Measurements from ENCODE around the gene HTRA1. TPM values are rescaled to one million over a fixed set of nuclear protein-coding genes. Genes with fewer than 3 reads are reported as not detected.

Gene HTRA1
- total RNA-seq, 1 experiment from 2014 or later = 0.39 TPM

DNA sequence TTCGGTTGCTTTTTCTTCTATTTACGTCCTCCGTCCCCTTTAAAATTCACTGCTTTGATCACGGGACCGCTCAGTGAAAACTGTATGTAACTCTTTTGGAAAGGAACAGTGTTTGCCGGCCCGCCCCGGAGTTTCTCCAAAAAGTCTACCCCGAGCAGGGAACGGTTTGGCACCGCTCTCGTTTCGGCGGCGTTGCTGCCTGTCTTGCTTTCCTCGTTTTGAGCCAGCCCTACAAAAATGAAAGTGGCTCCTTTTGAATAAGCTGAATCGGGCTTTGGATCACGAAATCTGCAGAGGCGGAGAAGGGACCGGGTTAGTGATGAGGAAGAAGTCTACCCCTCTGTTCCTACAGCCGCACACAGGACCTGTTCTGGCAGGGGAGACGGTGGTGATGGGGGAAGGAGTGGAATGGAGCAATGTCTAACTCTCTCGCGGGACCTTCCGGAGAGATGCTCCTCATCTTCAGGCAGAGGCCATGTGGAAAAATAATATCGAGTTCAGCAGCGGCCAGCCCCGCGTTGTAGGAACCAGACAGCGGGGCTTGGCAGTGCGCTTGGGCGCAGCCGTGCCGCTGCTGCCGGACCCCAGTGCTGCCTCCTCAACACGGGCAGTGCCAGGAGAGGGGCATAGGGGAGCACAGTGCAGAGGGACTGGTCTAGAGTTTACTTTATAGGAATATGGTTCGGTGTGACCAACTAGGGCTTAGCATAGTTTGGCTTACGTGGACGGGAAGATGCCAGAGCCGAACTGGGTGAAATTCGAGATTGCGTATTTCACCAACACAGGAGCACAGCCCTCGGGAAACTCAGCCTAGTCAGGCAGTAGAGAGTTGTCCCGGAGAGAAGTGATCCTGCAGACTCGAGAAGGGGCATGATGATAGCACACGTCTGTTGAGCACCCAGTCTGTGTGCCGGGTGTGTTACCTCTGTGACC lies 1.4 kb downstream of the HTRA1 start:
- Histone ChIP-seq H3K27ac (ENCODE audit: low read depth, low read length) (no peak overlapping the region), H2AFZ (ENCODE audit: low read depth, low read length, poor library complexity, severe bottlenecking) (no peak overlapping the region), H4K20me1 (ENCODE audit: insufficient read depth) (no peaks in the 10 kb centered on the region), H3K79me2 (ENCODE audit: insufficient read depth, low read length) (no peaks in the 10 kb centered on the region), H3K27me3 (ENCODE audit: insufficient read depth, low read length) (peaks cover 32% of the 10 kb centered on the region; the same call in 1 of the 2 replicates), H3K9me2 (ENCODE audit: insufficient read depth) (no peaks in the 10 kb centered on the region), H3K9ac (ENCODE audit: low read length) (no peak overlapping the region), H3K36me3 (ENCODE audit: control insufficient read depth in 1 of 2, insufficient read depth in 2 of 2, low read length in 2 of 2) (no peaks in the 10 kb centered on the region), H3K4me1 (ENCODE audit: control insufficient read depth in 1 of 2, insufficient read depth in 2 of 2, low read length in 2 of 2) (no peaks in the 10 kb centered on the region), H3K4me2 (ENCODE audit: low read length) (no peak overlapping the region), H3K4me3 (replicated peaks in 1 of 2; ENCODE audit: low read depth in 1 of 2, low read length in 2 of 2) (no peak overlapping the region), H3K9me3 (ENCODE audit: control insufficient read depth in 1 of 2, insufficient read depth in 1 of 2, low read depth in 1 of 2, low read length in 2 of 2) (no peaks in the 10 kb centered on the region)
- ChIA-PET CTCF (no interaction called here), POLR2A (no interaction called here), RAD21 (ENCODE audit: low non-redundant PET in 1 of 2, low total read pairs in 2 of 2, uncharacterized antibody in 2 of 2, unreplicated experiment in 2 of 2) (no interaction called here)
- TF ChIP-seq EZH2 (IDR thresholded peaks at IDR 0.05) (no peak), ZNF274 (IDR thresholded peaks at IDR 0.05; ENCODE audit: low read depth, low read length) (no peak), RAD21 (IDR thresholded peaks at IDR 0.05; ENCODE audit: low read depth) (no peak), FOSL1 (IDR thresholded peaks at IDR 0.05; ENCODE audit: low read depth) (no peak), ATF3 (IDR thresholded peaks at IDR 0.05) (no peak), ZFX (IDR thresholded peaks at IDR 0.05) (no peak), EGR1 (IDR thresholded peaks at IDR 0.05; ENCODE audit: low read depth) (no peak), ELF1 (IDR thresholded peaks at IDR 0.05; ENCODE audit: borderline replicate concordance, low read depth) (no peak), CBX3 (IDR thresholded peaks at IDR 0.05; ENCODE audit: low read depth) (no peak), TCF7L2 (IDR thresholded peaks at IDR 0.05; ENCODE audit: borderline replicate concordance, extremely low read depth, insufficient read depth, insufficient read length) (no peak), SP1 (IDR thresholded peaks at IDR 0.05; ENCODE audit: low read depth) (no peak), YY1 (IDR thresholded peaks at IDR 0.05; ENCODE audit: extremely low read depth, insufficient replicate concordance, low read depth, low read length) (no peak), CEBPB (IDR thresholded peaks at IDR 0.05; ENCODE audit: low read depth) (no peak), POLR2AphosphoS5 (IDR thresholded peaks at IDR 0.05; ENCODE audit: low read depth, low read length) (no peak), EZH2phosphoT487 (IDR thresholded peaks at IDR 0.05; ENCODE audit: borderline replicate concordance) (no peak), POLR2A (IDR thresholded peaks at IDR 0.05; ENCODE audit: borderline replicate concordance, extremely low read depth, insufficient read depth, insufficient read length) (no peak), CTCF (IDR thresholded peaks at IDR 0.05 in 2 of 3, conservative IDR thresholded peaks at IDR 0.05 in 1 of 3; ENCODE audit: borderline replicate concordance in 1 of 3, insufficient read depth in 1 of 3, low read depth in 2 of 3, low read length in 2 of 3) (no peak)
- TF ChIP-seq, protein P1, sequence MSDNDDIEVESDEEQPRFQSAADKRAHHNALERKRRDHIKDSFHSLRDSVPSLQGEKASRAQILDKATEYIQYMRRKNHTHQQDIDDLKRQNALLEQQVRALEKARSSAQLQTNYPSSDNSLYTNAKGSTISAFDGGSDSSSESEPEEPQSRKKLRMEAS (IDR thresholded peaks at IDR 0.05) = no peak
- TF ChIP-seq, protein P2, sequence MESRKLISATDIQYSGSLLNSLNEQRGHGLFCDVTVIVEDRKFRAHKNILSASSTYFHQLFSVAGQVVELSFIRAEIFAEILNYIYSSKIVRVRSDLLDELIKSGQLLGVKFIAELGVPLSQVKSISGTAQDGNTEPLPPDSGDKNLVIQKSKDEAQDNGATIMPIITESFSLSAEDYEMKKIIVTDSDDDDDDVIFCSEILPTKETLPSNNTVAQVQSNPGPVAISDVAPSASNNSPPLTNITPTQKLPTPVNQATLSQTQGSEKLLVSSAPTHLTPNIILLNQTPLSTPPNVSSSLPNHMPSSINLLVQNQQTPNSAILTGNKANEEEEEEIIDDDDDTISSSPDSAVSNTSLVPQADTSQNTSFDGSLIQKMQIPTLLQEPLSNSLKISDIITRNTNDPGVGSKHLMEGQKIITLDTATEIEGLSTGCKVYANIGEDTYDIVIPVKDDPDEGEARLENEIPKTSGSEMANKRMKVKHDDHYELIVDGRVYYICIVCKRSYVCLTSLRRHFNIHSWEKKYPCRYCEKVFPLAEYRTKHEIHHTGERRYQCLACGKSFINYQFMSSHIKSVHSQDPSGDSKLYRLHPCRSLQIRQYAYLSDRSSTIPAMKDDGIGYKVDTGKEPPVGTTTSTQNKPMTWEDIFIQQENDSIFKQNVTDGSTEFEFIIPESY (IDR thresholded peaks at IDR 0.05; ENCODE audit: extremely low read depth, insufficient replicate concordance, low read length) = no peak
- DNase-seq (ENCODE audit: low read depth, low spot score) = no peak
- intact Hi-C loops (cut with micrococcal nuclease) = no loop called here
- no TSS peak for BruUV-seq (replicated peaks)
- no peak for ATAC-seq
